Colonic mucosa (tissue), 4 donors: ENCODE results near the gene BCAN. TPM values are rescaled to one million over a fixed set of nuclear protein-coding genes. Genes with fewer than 3 reads are reported as not detected.

ENCODE experiments used
- DNase-seq: peaks from one replicate; pipeline ENCODE4 v3.0.0-alpha.2; 2020
- H3K27ac ChIP-seq: fragments of 200-600 bp; one replicate; pipeline ENCODE4 v1.8.0; 2021
- H3K27me3 ChIP-seq: fragments of 200-600 bp; one replicate; pipeline ENCODE4 v1.8.0; 2021
- H3K36me3 ChIP-seq: fragments of 200-600 bp; one replicate; pipeline ENCODE4 v1.8.0; 2021
- H3K4me1 ChIP-seq: fragments of 200-600 bp; one replicate; pipeline ENCODE4 v1.8.0; 2021; ENCODE audit warnings: mild to moderate bottlenecking
- H3K4me3 ChIP-seq: fragments of 200-600 bp; one replicate; pipeline ENCODE4 v1.8.0; 2021
- H3K9ac ChIP-seq, 2 donors: one replicate each; pipeline ENCODE4 v1.7.0; 2013; ENCODE audit warnings: control low read depth in 2 of 2, low read depth in 2 of 2, low read length in 2 of 2
- H3K9me3 ChIP-seq: fragments of 200-600 bp; one replicate; pipeline ENCODE4 v1.8.0; 2021
- intact Hi-C: fragments of 100-400 bp; cut with DNase I; formaldehyde crosslinking; loops from one replicate; pipeline ENCODE4 v1.14.1; 2022
- total RNA-seq, 2 donors: library from RNA; stranded (reverse); fragmentation: NEBNext Ultra II Directional in 1 of 2; extraction: Animal tissue kit (Norgen Biotek cat#: 25700) in 1 of 2; gene quantifications; one replicate each; pipeline ENCODE4 v1.2.1, GENCODE V29; 2021
- TF ChIP-seq, protein P1 (sequence below): fragments of 200-600 bp; IDR thresholded peaks from one replicate; pipeline ENCODE4 v1.8.0; 2022; ENCODE audit warnings: antibody characterized with exemption, mild to moderate bottlenecking
- donor health status: healthy.
- donor health status: DM: no; HTN: no; CAD: no.
- donor health status: DM: no; HTN: no; CAD: no.

Gene BCAN
- total RNA-seq, 2 donors from 2014 or later = 0.37 TPM; not detected in 1

DNA sequence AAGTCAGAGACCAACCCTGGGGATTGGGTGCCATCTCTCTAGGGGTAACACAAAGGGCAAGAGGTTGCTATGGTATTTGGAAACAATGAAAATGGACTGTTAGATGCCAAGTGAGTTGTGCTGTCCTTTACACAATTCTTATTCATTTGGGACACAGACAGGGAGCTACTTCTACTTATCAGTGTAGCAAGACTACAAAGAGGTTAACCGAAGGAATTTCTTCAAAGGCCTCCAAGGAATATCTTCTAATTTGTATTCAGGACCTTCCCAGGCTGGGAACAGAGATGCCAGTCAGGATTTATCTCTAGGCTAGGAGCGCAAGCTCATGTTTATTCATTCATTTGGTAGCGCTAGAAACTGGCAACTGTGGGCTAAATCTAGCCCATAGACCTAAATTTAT, 47.7 kb upstream of the BCAN start:
- H3K9me3 ChIP-seq = no peaks in the 10 kb centered on the region
- no peak overlapping the region for H3K4me3 ChIP-seq
- H3K27ac ChIP-seq = no peak overlapping the region
- intact Hi-C loops = no loop called here
- H3K36me3 ChIP-seq = no peaks in the 10 kb centered on the region
- no peak for DNase-seq
- H3K27me3 ChIP-seq = no peaks in the 10 kb centered on the region
- H3K4me1 ChIP-seq = no peaks in the 10 kb centered on the region
- no peak overlapping the region for H3K9ac ChIP-seq
- TF ChIP-seq, protein P1, sequence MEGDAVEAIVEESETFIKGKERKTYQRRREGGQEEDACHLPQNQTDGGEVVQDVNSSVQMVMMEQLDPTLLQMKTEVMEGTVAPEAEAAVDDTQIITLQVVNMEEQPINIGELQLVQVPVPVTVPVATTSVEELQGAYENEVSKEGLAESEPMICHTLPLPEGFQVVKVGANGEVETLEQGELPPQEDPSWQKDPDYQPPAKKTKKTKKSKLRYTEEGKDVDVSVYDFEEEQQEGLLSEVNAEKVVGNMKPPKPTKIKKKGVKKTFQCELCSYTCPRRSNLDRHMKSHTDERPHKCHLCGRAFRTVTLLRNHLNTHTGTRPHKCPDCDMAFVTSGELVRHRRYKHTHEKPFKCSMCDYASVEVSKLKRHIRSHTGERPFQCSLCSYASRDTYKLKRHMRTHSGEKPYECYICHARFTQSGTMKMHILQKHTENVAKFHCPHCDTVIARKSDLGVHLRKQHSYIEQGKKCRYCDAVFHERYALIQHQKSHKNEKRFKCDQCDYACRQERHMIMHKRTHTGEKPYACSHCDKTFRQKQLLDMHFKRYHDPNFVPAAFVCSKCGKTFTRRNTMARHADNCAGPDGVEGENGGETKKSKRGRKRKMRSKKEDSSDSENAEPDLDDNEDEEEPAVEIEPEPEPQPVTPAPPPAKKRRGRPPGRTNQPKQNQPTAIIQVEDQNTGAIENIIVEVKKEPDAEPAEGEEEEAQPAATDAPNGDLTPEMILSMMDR = no peak

DNA sequence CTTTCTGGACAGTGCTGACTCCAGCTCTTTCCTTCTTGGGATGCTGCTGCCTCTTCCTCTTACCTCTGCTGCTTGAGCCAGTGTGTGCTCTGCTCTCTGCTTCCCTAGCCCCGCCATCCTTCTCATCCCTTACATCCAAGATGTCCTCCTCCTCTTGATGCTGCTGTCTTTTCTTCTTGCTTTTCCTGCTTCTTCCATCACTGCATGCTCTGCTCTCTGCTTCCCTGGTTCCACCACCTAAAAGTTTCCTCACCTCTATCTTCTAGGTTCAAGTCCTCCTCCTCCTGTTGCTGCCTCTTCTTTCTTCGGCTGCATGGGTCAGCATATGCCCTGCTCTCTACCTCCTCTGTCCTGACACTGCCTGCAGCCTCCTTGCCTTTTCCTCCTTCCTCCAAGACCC, 46.9 kb upstream of the BCAN start:
- TF ChIP-seq, protein P1 = no peak
- H3K27ac ChIP-seq = no peak overlapping the region
- intact Hi-C loops = no loop called here

DNA sequence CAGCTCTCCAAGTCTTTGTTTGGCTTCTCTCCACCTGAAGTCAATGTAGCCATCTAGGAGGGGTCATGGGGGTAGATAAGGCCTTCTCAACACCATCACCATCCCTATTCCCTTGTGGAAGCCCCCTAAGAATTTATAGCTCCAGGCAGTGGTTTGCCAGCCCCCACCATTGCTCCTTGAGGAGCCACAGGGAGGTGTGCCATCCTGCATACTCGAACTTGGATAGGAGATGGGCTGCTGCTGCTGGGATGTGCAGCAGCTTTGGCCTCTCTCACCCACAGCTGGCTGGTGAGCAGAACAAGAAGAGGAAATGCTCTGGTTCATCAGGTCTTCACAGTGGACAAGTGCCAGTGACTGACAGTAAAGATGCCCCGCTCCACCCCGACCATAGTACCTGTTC, 45.5 kb upstream of the BCAN start:
- TF ChIP-seq, protein P1 = no peak
- intact Hi-C loops = no loop called here
- Histone ChIP-seq H3K27ac (no peak overlapping the region), H3K36me3 (no peaks in the 10 kb centered on the region), H3K4me1 (no peaks in the 10 kb centered on the region), H3K4me3 (no peak overlapping the region), H3K9me3 (no peaks in the 10 kb centered on the region), H3K27me3 (no peaks in the 10 kb centered on the region), H3K9ac (no peak overlapping the region)
- DNase-seq = no peak

More for the DNA sequence above, 46.9 kb upstream of the BCAN start:
- H3K4me3 ChIP-seq = no peak overlapping the region
- DNase-seq = no peak
- no peak overlapping the region for H3K9ac ChIP-seq
- no peaks in the 10 kb centered on the region for H3K36me3 ChIP-seq
- no peaks in the 10 kb centered on the region for H3K9me3 ChIP-seq
- no peaks in the 10 kb centered on the region for H3K4me1 ChIP-seq
- no peaks in the 10 kb centered on the region for H3K27me3 ChIP-seq

DNA sequence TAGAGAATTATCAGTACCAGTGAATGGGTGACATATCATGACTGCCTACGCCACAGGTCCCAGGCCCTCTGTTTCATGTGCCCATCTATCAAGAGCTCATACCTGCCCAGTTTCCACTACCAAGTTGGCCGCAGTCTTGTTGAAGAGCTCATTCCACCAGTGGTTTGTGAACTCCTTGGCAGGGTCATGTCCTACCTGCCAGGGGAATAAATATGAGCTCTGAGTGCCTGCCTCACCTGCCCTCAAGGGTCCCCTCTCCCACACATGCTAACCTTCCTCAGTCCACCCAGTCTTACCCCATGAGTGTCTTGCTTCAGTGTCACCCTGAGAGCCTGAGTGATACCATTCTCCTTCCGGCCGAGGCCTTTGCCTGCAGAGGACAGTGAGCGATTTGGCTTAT, 43.8 kb upstream of the BCAN start:
- Histone ChIP-seq H3K4me1 (peaks cover 5% of the 10 kb centered on the region), H3K9me3 (no peaks in the 10 kb centered on the region), H3K4me3 (no peak overlapping the region), H3K9ac (no peak overlapping the region), H3K36me3 (no peaks in the 10 kb centered on the region), H3K27me3 (no peaks in the 10 kb centered on the region), H3K27ac (no peak overlapping the region)
- TF ChIP-seq, protein P1 = no peak
- intact Hi-C loops = no loop called here
- DNase-seq = no peak

DNA sequence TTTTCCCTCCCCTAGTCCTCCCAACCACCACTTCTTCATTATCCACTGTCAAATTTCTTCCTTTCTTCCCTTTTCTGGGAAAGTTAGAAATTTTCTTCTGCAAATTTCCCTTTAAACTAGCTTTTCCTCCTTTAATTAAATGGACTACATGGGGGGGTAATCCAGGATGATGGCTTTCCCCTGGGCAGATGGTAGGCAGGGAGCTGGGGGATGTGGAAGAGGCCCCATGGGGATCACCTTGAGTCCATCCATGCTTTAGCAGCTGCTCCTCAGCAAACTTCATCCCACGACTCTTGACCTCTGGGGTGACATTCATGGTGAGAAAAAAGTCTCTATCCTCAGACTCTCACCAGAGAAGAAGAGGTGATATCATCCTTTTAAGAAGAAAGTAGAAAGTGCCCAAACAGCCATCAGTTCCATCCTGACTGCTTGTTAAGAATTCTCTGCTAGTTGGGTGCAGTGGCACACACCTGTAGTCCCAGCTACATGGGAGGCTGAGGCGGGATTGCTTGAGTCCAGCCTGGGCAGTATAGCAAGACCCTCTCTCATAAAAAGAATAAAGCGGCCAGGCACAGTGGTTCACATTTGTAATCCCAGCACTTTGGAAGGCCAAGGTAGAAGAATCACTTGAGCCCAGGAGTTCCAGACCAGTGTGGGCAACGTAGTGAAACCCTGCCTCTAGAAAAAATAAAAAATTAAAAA, 43.0 kb upstream of the BCAN start:
- no peak for DNase-seq
- Histone ChIP-seq H3K27me3 (no peaks in the 10 kb centered on the region), H3K9me3 (no peaks in the 10 kb centered on the region), H3K36me3 (no peaks in the 10 kb centered on the region), H3K27ac (no peak overlapping the region), H3K9ac (no peak overlapping the region), H3K4me3 (no peak overlapping the region), H3K4me1 (peaks cover 5% of the 10 kb centered on the region)
- TF ChIP-seq, protein P1 = no peak
- intact Hi-C loops = no loop called here
